Activated B cell treated with CpG ODN at 0.5 μM for 24 hours (primary cell): Measurements from ENCODE around the gene GALR2. TPM values are rescaled to one million over a fixed set of nuclear protein-coding genes. Genes with fewer than 3 reads are reported as not detected.
A peak's percentile ranks its signal among the peaks of the same experiment; 100 is the strongest.

Source experiments
- ATAC-seq: fragments of 200-7000 bp; cut with Tn5 transposase; one replicate; pipeline ENCODE4 v1.10.0; 2021; ENCODE audit warnings: low read depth, mild to moderate bottlenecking, moderate library complexity
- CTCF ChIA-PET: fragments of 350-600 bp; sonication (Branson Sonifier 250); formaldehyde crosslinking; loops from one replicate; lab custom pipeline; 2021; ENCODE audit warnings: antibody characterized with exemption; lab: Charles Lee
- POLR2A ChIA-PET: fragments of 350-600 bp; sonication (Branson Sonifier 250); formaldehyde crosslinking; loops from one replicate; lab custom pipeline; 2021; ENCODE audit warnings: antibody characterized with exemption; lab: Charles Lee
- DNase-seq: peaks from one replicate; pipeline ENCODE4 v3.0.0; 2022
- H3K27ac Mint-ChIP-seq: one replicate; pipeline ENCODE4 v1.8.0; 2020; ENCODE audit warnings: mixed read lengths
- H3K27me3 Mint-ChIP-seq: one replicate; pipeline ENCODE4 v1.8.0; 2021; ENCODE audit warnings: mixed read lengths
- H3K36me3 Mint-ChIP-seq: one replicate; pipeline ENCODE4 v1.8.0; 2021; ENCODE audit warnings: low read depth, mixed read lengths
- H3K4me1 Mint-ChIP-seq: one replicate; pipeline ENCODE4 v1.8.0; 2021; ENCODE audit warnings: mixed read lengths
- H3K4me3 Mint-ChIP-seq: one replicate; pipeline ENCODE4 v1.8.0; 2020; ENCODE audit warnings: mild to moderate bottlenecking, mixed read lengths
- H3K9me3 Mint-ChIP-seq: one replicate; pipeline ENCODE4 v1.8.0; 2020; ENCODE audit warnings: mixed read lengths
- CTCF ChIP-seq: fragments of 200-600 bp; IDR thresholded peaks from one replicate; pipeline ENCODE4 v1.8.0; 2022; ENCODE audit warnings: antibody characterized with exemption, mild to moderate bottlenecking
- intact Hi-C: fragments of 100-400 bp; cut with micrococcal nuclease; formaldehyde crosslinking; loops from one replicate; pipeline ENCODE4 v1.15.1; 2024
- total RNA-seq: library from RNA; stranded (reverse); gene quantifications from 2 replicates; pipeline ENCODE4 v1.2.3, GENCODE V29; 2022

The GALR2 gene
- total RNA-seq, 1 donor from 2014 or later = 0.18 TPM

- H3K4me3 Mint-ChIP-seq = no peak overlapping the region
- ChIA-PET CTCF (interaction anchor here (0.5 kb wide), 1 partner anchor 41 kb away, joined by 3 read pairs; no protein-coding TSS in a partner anchor), POLR2A (interaction anchor here (0.6 to 0.9 kb wide), 2 partner anchors 8 to 28 kb away, joined by 3 to 4 read pairs; partner anchors contain the start of gene SRP68)
- ATAC-seq (peak; percentile 42), DNase-seq (no peak)
- no peaks in the 10 kb centered on the region for H3K9me3 Mint-ChIP-seq
- H3K36me3 Mint-ChIP-seq = peaks cover 81% of the 10 kb centered on the region
- TF ChIP-seq CTCF = no peak
- intact Hi-C loops = no loop called here
- H3K27me3 Mint-ChIP-seq = no peaks in the 10 kb centered on the region
- H3K27ac Mint-ChIP-seq = peak overlapping the region; percentile 72
- H3K4me1 Mint-ChIP-seq = peaks cover 10% of the 10 kb centered on the region
These were observed 10.6 kb upstream of the GALR2 start for GRCh38 chr17:76063875-76064546.

- H3K4me1 Mint-ChIP-seq = peaks cover 16% of the 10 kb centered on the region
- H3K36me3 Mint-ChIP-seq = peaks cover 73% of the 10 kb centered on the region
- ATAC-seq = no peak
- intact Hi-C loops = no loop called here
- TF ChIP-seq CTCF = no peak
- H3K4me3 Mint-ChIP-seq = no peak overlapping the region
- H3K27ac Mint-ChIP-seq = no peak overlapping the region
- DNase-seq = no peak
- POLR2A ChIA-PET = no interaction called here
- CTCF ChIA-PET = interaction anchor here (0.8 to 1.0 kb wide), 2 partner anchors 214 to 301 kb away, joined by 3 read pairs; partner anchors contain the start of gene GALK1
- H3K27me3 Mint-ChIP-seq = no peaks in the 10 kb centered on the region
- no peaks in the 10 kb centered on the region for H3K9me3 Mint-ChIP-seq
These were observed 8.8 kb upstream of the GALR2 start for GRCh38 chr17:76065775-76066174.

GRCh38 chr17:76071531-76072147, 2.9 kb upstream of the GALR2 start:
- Mint-ChIP-seq H3K9me3 (no peaks in the 10 kb centered on the region), H3K27me3 (peaks cover 20% of the 10 kb centered on the region), H3K36me3 (peaks cover 28% of the 10 kb centered on the region), H3K4me1 (peaks cover 38% of the 10 kb centered on the region), H3K4me3 (peak overlapping the region; percentile 94), H3K27ac (peak overlapping the region; percentile 90)
- DNase-seq = no peak
- ChIA-PET POLR2A (interaction anchor here (0.5 to 2.0 kb wide), 10 partner anchors 32 to 457 kb away, joined by 3 to 9 read pairs (median 4); partner anchors contain the start of genes EXOC7, PRPSAP1 and UBALD2), CTCF (interaction anchor here (0.6 to 1.4 kb wide), 2 partner anchors 208 to 302 kb away, joined by 3 read pairs; no protein-coding TSS in a partner anchor)
- intact Hi-C loops = loop anchor here (1.0 to 5.0 kb wide), 3 partner anchors 32 to 311 kb away; partner anchors contain the start of genes EXOC7, MRPL38 and SPHK1
- no peak for TF ChIP-seq CTCF
- ATAC-seq = no peak

- peaks cover 26% of the 10 kb centered on the region for H3K27me3 Mint-ChIP-seq
- DNase-seq (peak; percentile 79), ATAC-seq (peak; percentile 92)
- H3K27ac Mint-ChIP-seq = peak within 1 kb of the TSS; percentile 90
- ChIA-PET CTCF (interaction anchor here (0.6 kb wide), 1 partner anchor 301 kb away, joined by 3 read pairs; no protein-coding TSS in a partner anchor), POLR2A (interaction anchor here (0.5 to 1.4 kb wide), 11 partner anchors 9 to 456 kb away, joined by 3 to 9 read pairs (median 4); partner anchors contain the start of genes EXOC7, PRPSAP1 and UBALD2)
- intact Hi-C loops = loop anchor here (1.0 to 5.0 kb wide), 3 partner anchors 31 to 310 kb away; partner anchors contain the start of genes EXOC7, MRPL38 and SPHK1
- H3K4me1 Mint-ChIP-seq = peaks cover 45% of the 10 kb centered on the region
- H3K4me3 Mint-ChIP-seq = peak within 1 kb of the TSS; percentile 94
- peaks cover 22% of the 10 kb centered on the region for H3K36me3 Mint-ChIP-seq
- TF ChIP-seq CTCF = no peak
- no peaks in the 10 kb centered on the region for H3K9me3 Mint-ChIP-seq
These were observed 2.3 kb upstream of the GALR2 start, which contains the start of gene SRP68 for GRCh38 chr17:76072148-76072858. Gene SRP68 (minus strand): TSS chr17:76072517. CDS start chr17:76072491, 26 bp downstream.
